K562 (cell line): Measurements from ENCODE around the gene PIGV. TPM values are rescaled to one million over a fixed set of nuclear protein-coding genes. Genes with fewer than 3 reads are reported as not detected.

Experiments used
- ATAC-seq: fragments of 200-7000 bp; cut with Tn5 transposase; 3 replicates; pipeline ENCODE4 v1.9.1; 2020; ENCODE audit warnings: moderate library complexity
- BruUV-seq: library from RNA; stranded (reverse); fragments of 400-500 nt; replicated peaks from 2 replicates; lab custom pipeline; 2021; lab: Mats Ljungman, UMichigan
- CTCF ChIA-PET: fragments of 300-600 bp; formaldehyde crosslinking; extraction: SDS; loops from one replicate; lab custom pipeline; 2021; ENCODE audit warnings: low intra/inter-chr PET ratio; lab: Yijun Ruan, JAX
- POLR2A ChIA-PET: fragments of 300-600, 350-650 bp; sonication (Branson Sonifier 250); formaldehyde crosslinking; extraction: SDS; loops from one replicate; lab custom pipeline; 2021; ENCODE audit warnings: antibody characterized with exemption, inconsistent platforms; lab: Yijun Ruan, JAX
- DNase-seq, 4 experiments: peaks; one replicate each; pipeline versions ENCODE4 v3.0.0 to v3.0.0-alpha.2; 2011 to 2018; ENCODE audit warnings: low spot score in 3 of 4, mixed read lengths in 3 of 4; ENCODE audit errors: extremely low read depth in 1 of 4
- FAIRE-seq: peaks from 2 replicates; lab custom pipeline; 2011; peaks lifted over from hg19 to GRCh38; lab: Jason Lieb, UNC
- H2AFZ ChIP-seq: 2 replicates; pipeline ENCODE4 v1.6.0; 2011; ENCODE audit warnings: low read depth, low read length, control low read depth, inconsistent platforms
- H3K27ac ChIP-seq: fragments of 200-600 bp; 3 replicates; pipeline ENCODE4 v1.8.0; 2011; ENCODE audit warnings: low read depth, mild to moderate bottlenecking, control low read depth, inconsistent platforms, low read length, moderate library complexity, mixed read lengths; ENCODE audit errors: extremely low read depth
- H3K27me3 ChIP-seq, 2 experiments: fragments of 300-600 bp in 1 of 2; 2 replicates in 1 of 2; 3 replicates in 1 of 2; pipeline versions ENCODE4 v1.6.0 to v1.8.0; 2011; ENCODE audit warnings: inconsistent platforms in 2 of 2, low read length in 2 of 2, mild to moderate bottlenecking in 1 of 2, mixed read lengths in 1 of 2, moderate library complexity in 1 of 2; ENCODE audit not compliant: control insufficient read depth in 2 of 2, insufficient read depth in 2 of 2
- H3K36me3 ChIP-seq: fragments of 300-600 bp; 3 replicates; pipeline ENCODE4 v1.8.0; 2011; ENCODE audit warnings: mild to moderate bottlenecking, low read length, inconsistent platforms; ENCODE audit not compliant: control insufficient read depth, insufficient read depth
- H3K4me1 ChIP-seq, 2 experiments: fragments of 200-600 bp in 1 of 2; replicated peaks in 1 of 2; 2 replicates in 1 of 2; 3 replicates in 1 of 2; pipeline versions ENCODE4 v1.5.1 to v1.8.0; 2011; ENCODE audit warnings: inconsistent platforms in 2 of 2, low read length in 2 of 2, mild to moderate bottlenecking in 1 of 2, mixed read lengths in 1 of 2, moderate library complexity in 1 of 2; ENCODE audit not compliant: control insufficient read depth in 2 of 2, insufficient read depth in 2 of 2
- H3K4me2 ChIP-seq: 2 replicates; pipeline ENCODE4 v1.6.1; 2011; ENCODE audit warnings: low read length, control low read depth, inconsistent platforms, mixed read lengths; ENCODE audit not compliant: insufficient read depth
- H3K4me3 ChIP-seq: fragments of 200-600 bp; sonication (generic), shearing (Covaris generic); 2 replicates; pipeline ENCODE4 v1.5.1; 2016; ENCODE audit warnings: control low read depth, inconsistent platforms
- H3K79me2 ChIP-seq: fragments of 200-600 bp; 3 replicates; pipeline ENCODE4 v1.8.0; 2011; ENCODE audit warnings: low read length, inconsistent platforms; ENCODE audit not compliant: control insufficient read depth, insufficient read depth
- H3K9ac ChIP-seq, 2 experiments: 2 replicates each; pipeline versions ENCODE4 v1.6.0 to v1.6.1; 2011; ENCODE audit warnings: low read depth in 2 of 2, low read length in 2 of 2, control low read depth in 1 of 2, inconsistent platforms in 1 of 2, mild to moderate bottlenecking in 1 of 2, mixed read lengths in 1 of 2; ENCODE audit not compliant: insufficient read depth in 1 of 2
- H3K9me1 ChIP-seq: one replicate; pipeline ENCODE4 v1.6.0; 2011; ENCODE audit warnings: inconsistent platforms, mild to moderate bottlenecking, low read length, moderate library complexity; ENCODE audit not compliant: control insufficient read depth, insufficient read depth
- H3K9me3 ChIP-seq: replicated peaks from 2 replicates; pipeline ENCODE4 v1.5.1; 2011; ENCODE audit warnings: low read depth, low read length, inconsistent platforms; ENCODE audit not compliant: control insufficient read depth, insufficient read depth
- H4K20me1 ChIP-seq: replicated peaks from 2 replicates; pipeline ENCODE4 v1.6.1; 2011; ENCODE audit warnings: low read length, inconsistent platforms, mixed read lengths; ENCODE audit not compliant: control insufficient read depth, insufficient read depth
- CBFA2T2 ChIP-seq: fragments of 450-650 bp; conservative IDR thresholded peaks from 2 replicates; pipeline ENCODE4 v1.6.1; 2017; ENCODE audit warnings: mild to moderate bottlenecking
- CXXC5 ChIP-seq: fragments of 250-450 bp; sonication (Bioruptor Pico); IDR thresholded peaks from 2 replicates; pipeline ENCODE4 v1.8.0; 2022; ENCODE audit warnings: inconsistent platforms, mild to moderate bottlenecking, moderate library complexity
- DACH1 ChIP-seq: fragments of 450-650 bp; IDR thresholded peaks from 2 replicates; pipeline ENCODE4 v1.6.1; 2018; ENCODE audit not compliant: partially characterized antibody
- ELF2 ChIP-seq: fragments of 250-450 bp; sonication (Bioruptor Pico); IDR thresholded peaks from 2 replicates; pipeline ENCODE4 v1.5.0; 2021; ENCODE audit warnings: mild to moderate bottlenecking
- FOXK1 ChIP-seq: sonication (generic); formaldehyde crosslinking; IDR thresholded peaks from 2 replicates; pipeline ENCODE4 v1.8.0; 2022; ENCODE audit warnings: missing genetic modification reagents, mild to moderate bottlenecking, borderline replicate concordance
- KLF1 ChIP-seq: fragments of 450-650 bp; IDR thresholded peaks from 2 replicates; pipeline ENCODE4 v1.6.1; 2016; ENCODE audit warnings: missing genetic modification characterization, missing compliant biosample characterization
- LEF1 ChIP-seq: fragments of 450-650 bp; IDR thresholded peaks from 2 replicates; pipeline ENCODE4 v1.6.1; 2016; ENCODE audit warnings: mild to moderate bottlenecking
- MTA2 ChIP-seq: fragments of 450-650 bp; IDR thresholded peaks from 2 replicates; pipeline ENCODE4 v1.6.1; 2016; ENCODE audit warnings: low read depth
- MYC ChIP-seq, 2 experiments: fragments of 250-450 bp in 1 of 2; sonication (Bioruptor Pico) in 1 of 2; IDR thresholded peaks; 2 replicates each; pipeline versions ENCODE4 v1.5.1 to v1.6.1; 2012 to 2021; ENCODE audit warnings: low read depth in 2 of 2, borderline replicate concordance in 1 of 2, improper control_type of control experiment in 1 of 2, low read length in 1 of 2, mild to moderate bottlenecking in 1 of 2, moderate library complexity in 1 of 2
- NFE2L1 ChIP-seq: fragments of 450-650 bp; IDR thresholded peaks from 2 replicates; pipeline ENCODE4 v1.6.1; 2016; ENCODE audit warnings: missing genetic modification characterization, low read depth, mild to moderate bottlenecking, missing compliant biosample characterization, moderate library complexity, borderline replicate concordance
- THAP7 ChIP-seq: fragments of 250-450 bp; sonication (Bioruptor Pico); IDR thresholded peaks from 2 replicates; pipeline ENCODE4 v1.5.0; 2021
- U2AF1 ChIP-seq: fragments of 200-400 bp; formaldehyde crosslinking; optimal IDR thresholded peaks from 2 replicates; pipeline ENCODE3; 2017; ENCODE audit warnings: mild to moderate bottlenecking, low read depth, low read length, moderate library complexity
- ZBTB9 ChIP-seq: fragments of 450-650 bp; formaldehyde crosslinking; IDR thresholded peaks from 2 replicates; pipeline ENCODE4 v1.4.0; 2020; ENCODE audit warnings: mild to moderate bottlenecking, moderate library complexity
- ZEB2 ChIP-seq: fragments of 450-650 bp; IDR thresholded peaks from 2 replicates; pipeline ENCODE4 v1.6.1; 2016
- ZNF592 ChIP-seq: fragments of 450-650 bp; IDR thresholded peaks from 2 replicates; pipeline ENCODE4 v1.6.1; 2017; ENCODE audit warnings: antibody characterized with exemption, mild to moderate bottlenecking
- WGBS: fragments of 100-300 bp; shearing (Covaris generic); methylation state at CpG from one replicate; pipeline ENCODE4 v1.1.6; 2016; ENCODE audit warnings: low coverage, mixed read lengths; ENCODE audit not compliant: insufficient coverage; ENCODE audit errors: missing lambda C conversion rate; 5-methylcytosine and 5-hydroxymethylcytosine counted together
- in situ Hi-C: fragments of 300-500 bp; cut with MboI; formaldehyde crosslinking; loops from 4 replicates; pipeline ENCODE4 v1.15.0; 2018; ENCODE audit warnings: inconsistent platforms, mixed read lengths
- intact Hi-C: fragments of 100-400 bp; cut with micrococcal nuclease; formaldehyde crosslinking; loops from 2 replicates; pipeline ENCODE4 v1.14.2; 2022
- polyA plus RNA-seq, 8 experiments: library from polyadenylated mRNA; depleted of rRNA in 4 of 8; stranded (reverse) in 5 of 8; unstranded in 3 of 8; fragments of >200 nt; fragmentation: Nextera tagmentation in 2 of 8; fragmentation: Illumina TruSeq in 1 of 8; extraction: Ambion mirVana in 2 of 8; extraction: Trizol in 1 of 8; gene quantifications; 2 replicates each; pipeline versions ENCODE4 v1.2.1 to v1.2.3, GENCODE V29; 2011 to 2014; ENCODE audit warnings: inconsistent platforms in 1 of 8, missing spikeins in 1 of 8
- total RNA-seq, 7 experiments: library from RNA; depleted of rRNA in 6 of 7; stranded (reverse); fragments of >200 nt in 6 of 7; fragmentation: Illumina TruSeq in 2 of 7; extraction: Trizol in 2 of 7; gene quantifications; 2 replicates each; pipeline versions ENCODE4 v1.2.1 to v1.2.3, GENCODE V29; 2011 to 2021; ENCODE audit warnings: low replicate concordance in 1 of 7

Gene PIGV
- total and polyA plus RNA-seq, 9 of the 15 experiments (the other 6 are each of a cell fraction or from before 2014, with no cell fraction given) = 8.4 to 21.8 (median 11.7) TPM

GRCh38 chr1:26785611-26786436, 1.9 kb upstream of the PIGV start:
- Histone ChIP-seq H3K9ac (peak overlapping the region; percentile 72 to 98; a peak in 3 of 4 replicates), H3K79me2 (peaks cover 74% of the 10 kb centered on the region), H3K27me3 (no peaks in the 10 kb centered on the region), H3K9me1 (no peaks in the 10 kb centered on the region), H2AFZ (peak overlapping the region; percentile 94), H3K4me1 (peaks cover 50 to 84% of the 10 kb centered on the region in 2 experiments), H3K36me3 (peaks cover 31% of the 10 kb centered on the region), H3K4me2 (peak overlapping the region; percentile 96), H3K27ac (peak overlapping the region; percentile 98), H3K9me3 (no peaks in the 10 kb centered on the region), H3K4me3 (no peak overlapping the region; the same call in 1 of the 2 replicates), H4K20me1 (no peaks in the 10 kb centered on the region)
- CTCF ChIA-PET = no interaction called here
- BruUV-seq = no TSS peak
- ATAC-seq (no peak), DNase-seq (peak in 1 of 4 experiments; percentile 60), FAIRE-seq (peak; percentile 19)
- 62% methylated on average over 5 of the region's 5 CpGs for WGBS
- in situ Hi-C loops = no loop called here
- intact Hi-C loops = loop anchor here (2.0 to 5.0 kb wide), 2 partner anchors 41 to 299 kb away; no protein-coding TSS in a partner anchor
- POLR2A ChIA-PET = interaction anchor here (0.6 to 9.2 kb wide), 23 partner anchors 9 to 686 kb away, joined by 3 to 112 read pairs (median 4); partner anchors contain the start of genes ARID1A and GPATCH3
- TF ChIP-seq LEF1 = peak; percentile 41
- peak; percentile 18; the same call in 1 of the 2 replicates for TF ChIP-seq ZNF592
- TF ChIP-seq ZBTB9 = peak; percentile 44; the same call in 1 of the 2 replicates
- TF ChIP-seq U2AF1 = no peak
- TF ChIP-seq MTA2 = 0 out of 2 replicates have a peak, but pooled peaks have one; percentile 4
- TF ChIP-seq DACH1 = no peak
- TF ChIP-seq KLF1 = no peak
- no peak for TF ChIP-seq NFE2L1 (tag)
- TF ChIP-seq CXXC5 (CRISPR knock-in tag) = peak; percentile 4; the same call in 1 of the 2 replicates
- no peak; the same call in 1 of the 2 replicates for TF ChIP-seq ZEB2
- TF ChIP-seq ELF2 = no peak
- no peak for TF ChIP-seq MYC (IDR thresholded peaks at IDR 0.05; ENCODE audit: low read depth, low read length)
- peak; percentile 30; the same call in 1 of the 2 replicates for TF ChIP-seq MYC (CRISPR knock-in tag; IDR thresholded peaks at IDR 0.05; ENCODE audit: borderline replicate concordance, low read depth)
- no peak for TF ChIP-seq FOXK1
- TF ChIP-seq CBFA2T2 = no peak
- no peak for TF ChIP-seq THAP7 (CRISPR knock-in tag)
